Measurements from ENCODE around the gene OSM.

DNA sequence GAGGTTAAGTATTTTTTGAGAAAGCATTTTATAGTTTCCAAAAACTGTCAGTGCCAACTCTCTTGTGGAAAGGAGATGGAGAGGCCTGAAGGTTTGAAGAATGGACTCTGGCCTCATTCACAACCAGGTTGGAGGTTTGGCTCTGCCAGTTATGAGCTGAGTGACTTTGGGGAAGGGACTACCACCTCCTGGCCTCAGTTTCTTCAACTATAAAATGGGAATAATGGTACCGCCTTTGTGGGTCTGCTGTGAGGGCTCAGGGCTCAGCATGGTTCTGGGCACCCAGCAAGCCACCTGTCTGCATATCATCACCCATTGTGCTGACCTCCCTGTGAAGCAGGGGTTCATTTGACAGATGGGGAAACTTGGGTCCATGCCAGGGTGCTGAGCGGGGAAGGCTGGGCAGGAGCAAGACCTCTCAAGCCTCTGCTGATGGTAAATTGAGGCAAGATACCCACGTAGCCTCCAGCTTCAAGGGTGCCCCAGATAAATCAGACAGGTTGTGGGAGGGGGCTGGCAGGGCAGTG is 16.5 kb downstream of the OSM start:
- TF ChIP-seq, protein P1, sequence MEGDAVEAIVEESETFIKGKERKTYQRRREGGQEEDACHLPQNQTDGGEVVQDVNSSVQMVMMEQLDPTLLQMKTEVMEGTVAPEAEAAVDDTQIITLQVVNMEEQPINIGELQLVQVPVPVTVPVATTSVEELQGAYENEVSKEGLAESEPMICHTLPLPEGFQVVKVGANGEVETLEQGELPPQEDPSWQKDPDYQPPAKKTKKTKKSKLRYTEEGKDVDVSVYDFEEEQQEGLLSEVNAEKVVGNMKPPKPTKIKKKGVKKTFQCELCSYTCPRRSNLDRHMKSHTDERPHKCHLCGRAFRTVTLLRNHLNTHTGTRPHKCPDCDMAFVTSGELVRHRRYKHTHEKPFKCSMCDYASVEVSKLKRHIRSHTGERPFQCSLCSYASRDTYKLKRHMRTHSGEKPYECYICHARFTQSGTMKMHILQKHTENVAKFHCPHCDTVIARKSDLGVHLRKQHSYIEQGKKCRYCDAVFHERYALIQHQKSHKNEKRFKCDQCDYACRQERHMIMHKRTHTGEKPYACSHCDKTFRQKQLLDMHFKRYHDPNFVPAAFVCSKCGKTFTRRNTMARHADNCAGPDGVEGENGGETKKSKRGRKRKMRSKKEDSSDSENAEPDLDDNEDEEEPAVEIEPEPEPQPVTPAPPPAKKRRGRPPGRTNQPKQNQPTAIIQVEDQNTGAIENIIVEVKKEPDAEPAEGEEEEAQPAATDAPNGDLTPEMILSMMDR (IDR thresholded peaks at IDR 0.05), result no peak
- TF ChIP-seq POLR2A (IDR thresholded peaks at IDR 0.05) (no peak), EP300 (IDR thresholded peaks at IDR 0.05) (no peak)

All from gastroesophageal sphincter (tissue), 3 donors.